GM12872 (cell line): ENCODE measurements around the gene TSHZ1.

Experiments used
- CTCF ChIP-seq: IDR thresholded peaks from 3 replicates; pipeline ENCODE4 v1.5.1; 2011; ENCODE audit warnings: low read depth, mild to moderate bottlenecking, low read length, moderate library complexity; ENCODE audit not compliant: insufficient read depth

TSHZ1 gene

DNA sequence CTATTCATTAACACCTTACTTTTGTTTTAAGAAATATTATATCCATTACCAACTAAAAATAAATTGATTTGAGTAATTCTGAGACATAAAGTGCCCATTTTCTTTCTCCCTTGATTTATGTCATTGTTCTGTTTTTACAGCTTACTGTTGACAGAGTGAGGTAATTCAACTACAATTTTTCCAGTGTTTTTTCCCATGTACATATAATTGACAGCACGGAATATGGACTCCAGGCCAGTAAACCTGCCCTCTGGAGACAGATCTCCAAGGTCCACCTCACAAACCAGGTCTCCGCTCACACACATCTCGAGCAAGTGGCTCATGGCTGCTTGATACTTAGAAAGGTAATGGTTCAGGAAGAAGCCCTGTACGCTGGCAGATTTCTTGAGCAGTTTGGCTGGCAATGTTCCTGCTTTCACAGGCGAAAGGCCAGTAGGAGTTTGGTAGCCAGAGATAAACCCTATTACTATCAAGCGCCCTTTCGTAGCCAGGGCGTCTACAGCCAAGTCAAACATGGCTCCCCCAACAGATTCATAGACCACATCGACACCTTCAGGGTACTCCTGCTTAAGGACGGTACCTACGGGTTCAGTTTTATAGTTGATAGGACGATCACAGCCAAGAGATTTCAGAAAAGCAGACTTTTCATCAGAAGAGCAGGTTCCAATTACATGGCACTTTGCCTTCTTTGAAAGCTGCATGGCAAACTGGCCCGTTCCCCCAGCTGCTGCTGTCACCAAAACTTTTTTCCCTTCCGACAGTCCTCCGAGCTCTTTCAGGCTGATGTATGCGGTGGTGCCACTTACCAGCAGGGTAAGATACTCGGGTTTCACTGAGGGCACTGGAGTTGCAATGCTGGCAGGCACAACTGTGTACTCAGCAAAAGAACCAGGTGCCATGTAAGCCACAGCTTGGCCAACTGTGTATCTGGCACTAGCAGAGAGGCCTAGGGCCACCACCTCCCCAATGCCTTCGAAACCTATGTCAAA is 9.0 kb upstream of the TSHZ1 start:
- no peak for TF ChIP-seq CTCF

GRCh38 chr18:75202696-75203365 is 7.8 kb upstream of the TSHZ1 start:
- TF ChIP-seq CTCF: no peak

DNA sequence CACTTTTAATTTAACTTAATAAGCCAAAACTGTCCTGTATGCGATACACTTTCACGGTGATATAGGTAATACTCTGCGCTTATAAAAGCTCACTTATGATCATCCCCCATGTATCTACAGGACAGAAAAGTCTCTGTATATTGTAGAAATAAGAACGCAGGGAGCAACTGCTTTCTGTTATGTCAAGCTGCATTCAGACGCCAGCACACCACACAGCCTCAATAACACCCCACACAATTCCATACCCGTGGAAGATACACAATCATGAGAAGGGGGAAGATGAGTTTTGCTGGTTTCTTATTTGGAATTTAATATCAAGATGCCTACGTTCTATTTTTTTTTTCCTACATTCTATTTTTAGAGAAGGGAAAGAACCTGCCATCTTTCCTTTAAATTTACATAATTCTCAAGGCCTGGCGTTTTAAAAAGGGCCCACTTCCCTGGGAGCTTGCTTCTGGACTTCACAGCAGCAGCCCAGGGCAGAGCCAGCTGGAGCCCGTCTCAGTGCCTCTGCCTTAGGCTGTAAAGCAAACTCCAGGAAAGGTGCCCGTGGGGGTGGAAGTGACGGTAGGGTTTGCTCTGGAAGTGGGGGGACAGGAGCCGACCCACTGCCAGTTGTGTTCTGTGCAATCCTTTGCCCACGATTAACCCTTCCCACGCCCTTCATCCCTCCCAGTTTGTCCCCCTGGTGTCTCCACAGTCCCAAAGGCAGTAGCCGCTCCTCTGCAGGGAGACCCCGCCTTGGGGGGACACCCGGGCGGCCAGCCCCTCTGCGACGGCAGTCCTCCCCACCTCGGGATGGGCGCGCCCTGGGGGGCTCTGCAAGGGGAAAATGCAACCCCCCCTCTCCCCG is 7.0 kb upstream of the TSHZ1 start:
- TF ChIP-seq CTCF: no peak

GRCh38 chr18:75204269-75204731 is 6.3 kb upstream of the TSHZ1 start:
- TF ChIP-seq CTCF: no peak

- no peak for TF ChIP-seq CTCF
Measured at GRCh38 chr18:75204732-75205513, 5.7 kb upstream of the TSHZ1 start.

- TF ChIP-seq CTCF: no peak
Measured at GRCh38 chr18:75205514-75206132, 5.0 kb upstream of the TSHZ1 start.
